ENCODE results near the gene TAMM41.
"Not testable (repeated sequence)": the region's sequence is repeated elsewhere in the genome, so short reads cannot be mapped to it uniquely, and the experiment has no call there.

TAMM41 gene

DNA sequence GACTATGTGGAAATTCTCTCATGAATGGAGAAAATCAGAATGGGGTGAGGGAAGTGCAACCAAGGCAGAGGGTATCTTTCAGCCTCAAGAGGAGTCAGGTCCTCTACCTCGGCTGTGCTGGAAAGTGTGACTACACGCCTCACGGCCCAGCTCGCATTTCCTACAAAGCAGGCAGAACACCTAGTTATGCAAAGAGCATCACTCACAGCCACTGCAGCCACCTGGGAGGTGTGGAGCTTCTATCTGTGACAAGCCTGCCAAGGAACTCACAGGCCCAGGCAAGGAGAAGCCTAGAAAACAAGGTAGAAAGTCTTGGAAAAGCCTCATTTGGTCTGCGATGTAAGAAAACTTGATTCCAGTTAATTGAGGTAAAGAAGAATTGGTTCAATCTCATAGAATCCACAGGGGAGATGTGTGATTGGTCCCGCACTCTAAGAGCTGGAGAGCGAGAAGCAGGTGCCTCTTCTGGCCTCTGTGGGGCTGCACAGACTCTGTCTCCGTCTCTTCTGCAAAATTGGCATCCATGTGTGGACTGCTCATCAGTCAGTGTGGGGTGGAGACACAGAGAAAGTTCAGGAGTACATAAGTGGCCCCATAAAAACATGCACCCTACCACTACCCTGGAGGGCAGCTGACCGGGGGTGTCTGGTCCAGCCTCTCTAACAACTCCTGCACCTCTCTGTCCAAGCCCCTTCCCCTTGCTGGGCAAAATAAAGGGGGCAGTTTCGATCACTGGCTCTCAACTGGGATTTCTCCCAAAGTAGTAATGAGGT, 76.8 kb downstream of the TAMM41 start:
- Histone ChIP-seq H3K36me3 (ENCODE audit: control insufficient read depth, insufficient read depth, low read length) (no peaks in the 10 kb centered on the region), H3K27me3 (ENCODE audit: control insufficient read depth, insufficient read depth, low read length) (no peaks in the 10 kb centered on the region), H3K4me1 (ENCODE audit: control insufficient read depth, insufficient read depth, low read length) (peaks cover 4% of the 10 kb centered on the region), H3K9me3 (ENCODE audit: control insufficient read depth, insufficient read depth, low read length) (no peaks in the 10 kb centered on the region), H3K27ac (ENCODE audit: low read length) (no peak overlapping the region), H3K4me3 (ENCODE audit: low read length) (no peak overlapping the region)
- no peak for DNase-seq (ENCODE audit: low read depth, low spot score)
- WGBS (ENCODE audit: insufficient coverage, insufficient read length): no CpG with 5 or more reads among the region's 10 CpGs

DNA sequence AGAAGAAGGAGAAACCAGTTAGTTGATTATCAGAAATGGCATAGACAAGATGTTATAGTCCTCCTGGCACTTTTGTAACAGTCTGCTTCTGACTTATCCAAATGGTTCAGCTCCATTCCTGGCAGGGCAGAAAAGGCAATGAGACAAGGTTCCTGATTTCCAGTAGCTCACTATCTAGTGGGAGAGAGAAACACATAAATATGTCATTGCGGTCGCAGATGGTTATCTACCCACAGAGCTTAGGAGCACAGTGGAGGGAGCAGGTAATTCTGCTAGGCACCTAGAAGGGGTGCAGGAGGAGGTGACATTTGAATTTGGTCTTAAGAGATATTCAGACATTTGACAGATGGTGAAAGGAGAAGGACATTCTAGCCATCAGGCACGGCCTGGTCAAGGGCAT, 78.1 kb downstream of the TAMM41 start:
- Histone ChIP-seq H3K4me3 (ENCODE audit: low read length) (no peak overlapping the region), H3K27ac (ENCODE audit: low read length) (no peak overlapping the region)
- WGBS (ENCODE audit: insufficient coverage, insufficient read length): no CpG with 5 or more reads among the region's 3 CpGs

DNA sequence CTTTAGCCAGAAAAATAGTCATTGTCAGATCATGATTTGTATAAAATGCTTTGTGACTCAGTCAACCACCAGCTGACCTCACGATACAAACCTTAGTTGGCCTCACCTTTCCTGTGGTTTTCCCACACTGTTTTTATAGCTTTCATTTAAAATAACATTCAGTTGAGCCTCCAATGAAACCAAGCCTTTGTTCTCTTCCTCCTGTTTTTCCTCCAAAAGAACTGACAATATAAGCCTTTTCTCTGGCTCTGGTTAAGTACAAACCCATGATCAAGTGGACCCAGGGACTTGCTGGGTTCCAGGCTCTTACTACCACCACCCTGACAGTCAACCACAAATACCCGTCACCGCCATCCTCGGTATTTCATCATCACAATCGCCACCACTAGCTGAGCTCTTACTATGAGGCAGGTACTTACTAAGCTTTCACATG, 81.7 kb downstream of the TAMM41 start:
- Histone ChIP-seq H3K4me3 (ENCODE audit: low read length) (no peak overlapping the region), H3K4me1 (ENCODE audit: control insufficient read depth, insufficient read depth, low read length) (no peaks in the 10 kb centered on the region), H3K36me3 (ENCODE audit: control insufficient read depth, insufficient read depth, low read length) (no peaks in the 10 kb centered on the region), H3K27ac (ENCODE audit: low read length) (no peak overlapping the region), H3K27me3 (ENCODE audit: control insufficient read depth, insufficient read depth, low read length) (no peaks in the 10 kb centered on the region), H3K9me3 (ENCODE audit: control insufficient read depth, insufficient read depth, low read length) (no peaks in the 10 kb centered on the region)
- WGBS (ENCODE audit: insufficient coverage, insufficient read length): no CpG with 5 or more reads among the region's 5 CpGs
- no peak for DNase-seq (ENCODE audit: low read depth, low spot score)

More for the DNA sequence above, 78.1 kb downstream of the TAMM41 start:
- peaks cover 4% of the 10 kb centered on the region for H3K4me1 ChIP-seq (ENCODE audit: control insufficient read depth, insufficient read depth, low read length)
- no peak for DNase-seq (ENCODE audit: low read depth, low spot score)
- H3K27me3 ChIP-seq (ENCODE audit: control insufficient read depth, insufficient read depth, low read length): no peaks in the 10 kb centered on the region
- no peaks in the 10 kb centered on the region for H3K9me3 ChIP-seq (ENCODE audit: control insufficient read depth, insufficient read depth, low read length)
- no peaks in the 10 kb centered on the region for H3K36me3 ChIP-seq (ENCODE audit: control insufficient read depth, insufficient read depth, low read length)

DNA sequence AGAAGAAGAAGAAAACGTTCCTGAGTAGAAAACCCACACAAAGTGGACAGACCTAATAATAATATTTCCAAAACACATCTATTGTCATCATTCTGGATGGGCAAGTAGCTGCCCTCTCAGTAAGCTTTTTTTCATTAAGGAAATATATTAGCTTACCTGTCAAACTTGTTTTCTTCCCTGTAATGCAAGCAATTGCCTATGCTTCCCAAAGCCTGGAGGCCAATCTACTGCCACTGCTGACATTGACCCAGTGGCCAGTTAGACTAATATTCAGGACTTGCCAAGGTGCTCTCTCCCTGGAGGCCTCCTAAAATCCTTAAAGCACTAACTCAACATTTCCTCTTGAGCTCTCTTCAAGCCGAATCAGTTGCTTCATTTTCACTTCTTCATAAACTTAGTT, 86.7 kb downstream of the TAMM41 start:
- Histone ChIP-seq H3K27ac (ENCODE audit: low read length) (no peak overlapping the region), H3K4me3 (ENCODE audit: low read length) (no peak overlapping the region), H3K27me3 (ENCODE audit: control insufficient read depth, insufficient read depth, low read length) (no peaks in the 10 kb centered on the region), H3K4me1 (ENCODE audit: control insufficient read depth, insufficient read depth, low read length) (no peaks in the 10 kb centered on the region), H3K9me3 (ENCODE audit: control insufficient read depth, insufficient read depth, low read length) (no peaks in the 10 kb centered on the region), H3K36me3 (ENCODE audit: control insufficient read depth, insufficient read depth, low read length) (no peaks in the 10 kb centered on the region)
- no peak for DNase-seq (ENCODE audit: low read depth, low spot score)
- WGBS (ENCODE audit: insufficient coverage, insufficient read length): no CpG with 5 or more reads among the region's 2 CpGs

DNA sequence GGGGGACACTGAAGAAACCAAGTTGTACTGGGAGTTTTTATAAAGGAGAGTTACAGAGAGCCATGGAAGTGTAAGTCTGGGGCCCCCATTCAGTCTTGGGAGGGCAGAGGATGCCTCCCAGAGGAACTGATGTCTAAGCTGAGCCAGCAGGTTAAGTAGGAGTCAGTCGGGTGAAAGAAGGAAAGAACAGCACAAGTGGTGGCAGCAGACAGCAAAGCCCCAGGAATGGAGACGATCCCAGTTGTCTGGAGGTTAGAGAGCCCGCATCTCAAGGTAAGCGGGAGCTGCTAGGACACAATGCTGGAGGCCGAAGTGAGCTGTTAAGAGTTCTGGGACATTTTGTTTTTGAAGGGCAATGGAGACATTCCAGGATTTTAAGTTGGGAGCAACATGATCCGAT, 88.8 kb downstream of the TAMM41 start:
- Histone ChIP-seq H3K36me3 (ENCODE audit: control insufficient read depth, insufficient read depth, low read length) (no peaks in the 10 kb centered on the region), H3K9me3 (ENCODE audit: control insufficient read depth, insufficient read depth, low read length) (no peaks in the 10 kb centered on the region), H3K4me3 (ENCODE audit: low read length) (no peak overlapping the region), H3K4me1 (ENCODE audit: control insufficient read depth, insufficient read depth, low read length) (no peaks in the 10 kb centered on the region), H3K27ac (ENCODE audit: low read length) (no peak overlapping the region), H3K27me3 (ENCODE audit: control insufficient read depth, insufficient read depth, low read length) (no peaks in the 10 kb centered on the region)
- WGBS (ENCODE audit: insufficient coverage, insufficient read length): no CpG with 5 or more reads among the region's 6 CpGs
- no peak for DNase-seq (ENCODE audit: low read depth, low spot score)

DNA sequence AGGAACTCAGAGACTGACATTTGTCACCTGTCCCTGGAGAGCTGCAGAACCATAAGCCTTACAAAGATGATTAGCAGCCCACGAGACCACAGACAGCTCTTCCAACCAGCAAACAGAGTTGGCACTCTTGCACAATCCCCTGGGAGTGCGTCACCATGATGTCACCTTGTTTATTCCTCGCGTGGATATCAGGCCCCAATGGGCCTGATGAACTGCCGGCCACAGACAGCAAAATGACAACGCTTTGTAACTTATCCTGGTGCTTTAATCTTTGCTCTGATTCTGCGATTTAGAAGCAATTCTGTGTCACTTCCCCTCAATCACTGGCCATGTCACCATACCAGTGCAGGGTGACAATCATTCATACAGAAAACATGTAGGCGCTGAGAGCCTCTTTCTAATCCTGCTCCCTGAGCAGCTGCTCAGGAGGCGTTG, 89.2 kb downstream of the TAMM41 start:
- Histone ChIP-seq H3K4me1 (ENCODE audit: control insufficient read depth, insufficient read depth, low read length) (no peaks in the 10 kb centered on the region), H3K27me3 (ENCODE audit: control insufficient read depth, insufficient read depth, low read length) (no peaks in the 10 kb centered on the region), H3K36me3 (ENCODE audit: control insufficient read depth, insufficient read depth, low read length) (no peaks in the 10 kb centered on the region), H3K4me3 (ENCODE audit: low read length) (no peak overlapping the region), H3K27ac (ENCODE audit: low read length) (no peak overlapping the region), H3K9me3 (ENCODE audit: control insufficient read depth, insufficient read depth, low read length) (no peaks in the 10 kb centered on the region)
- no peak for DNase-seq (ENCODE audit: low read depth, low spot score)
- no CpG with 5 or more reads among the region's 9 CpGs for WGBS (ENCODE audit: insufficient coverage, insufficient read length)

DNA sequence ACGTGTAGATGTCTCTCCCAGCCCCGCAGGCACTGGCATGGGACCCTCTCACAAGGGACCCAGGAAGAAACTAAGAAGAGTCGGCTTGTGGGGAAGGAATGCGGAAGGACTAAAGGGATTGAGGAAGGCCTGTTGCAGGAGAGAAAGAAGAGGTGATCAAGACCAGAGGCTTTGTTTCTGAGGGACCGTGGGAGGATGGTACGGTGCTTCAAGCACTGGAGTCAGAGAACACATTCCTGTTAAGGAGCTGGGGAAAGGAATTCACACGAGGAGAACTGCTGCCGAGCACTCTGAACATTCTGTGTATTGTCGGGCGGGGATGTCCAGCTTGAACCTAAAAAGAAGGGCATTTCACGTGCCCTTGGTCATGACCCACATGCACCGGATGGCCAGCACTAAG, 91.4 kb downstream of the TAMM41 start:
- WGBS (ENCODE audit: insufficient coverage, insufficient read length): no CpG with 5 or more reads among the region's 12 CpGs
- Histone ChIP-seq H3K4me3 (ENCODE audit: low read length) (no peak overlapping the region), H3K27ac (ENCODE audit: low read length) (no peak overlapping the region), H3K36me3 (ENCODE audit: control insufficient read depth, insufficient read depth, low read length) (no peaks in the 10 kb centered on the region), H3K4me1 (ENCODE audit: control insufficient read depth, insufficient read depth, low read length) (no peaks in the 10 kb centered on the region), H3K27me3 (ENCODE audit: control insufficient read depth, insufficient read depth, low read length) (no peaks in the 10 kb centered on the region), H3K9me3 (ENCODE audit: control insufficient read depth, insufficient read depth, low read length) (no peaks in the 10 kb centered on the region)
- DNase-seq (ENCODE audit: low read depth, low spot score): no peak

DNA sequence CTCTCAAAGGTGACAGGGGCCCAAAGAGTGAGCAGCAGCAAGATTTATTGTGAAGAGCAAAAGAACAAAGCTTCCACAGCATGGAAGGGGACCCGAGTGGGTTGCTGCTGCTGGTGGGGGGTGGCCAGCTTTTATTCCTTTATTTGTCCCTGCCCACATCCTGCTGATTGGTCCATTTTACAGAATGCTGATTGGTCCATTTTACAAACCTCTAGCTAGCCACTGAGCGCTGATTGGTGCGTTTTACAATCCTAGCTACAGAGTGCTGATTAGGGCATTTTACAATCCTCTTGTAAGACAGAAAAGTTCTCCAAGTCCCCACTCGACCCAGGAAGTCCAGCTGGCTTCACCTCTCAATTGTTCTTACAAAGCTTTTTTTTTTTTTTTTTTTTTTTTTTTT, 94.4 kb downstream of the TAMM41 start:
- not testable (repeated sequence) for H3K9me3 ChIP-seq (ENCODE audit: control insufficient read depth, insufficient read depth, low read length); H3K27me3 ChIP-seq (ENCODE audit: control insufficient read depth, insufficient read depth, low read length); H3K4me3 ChIP-seq (ENCODE audit: low read length); H3K27ac ChIP-seq (ENCODE audit: low read length); H3K36me3 ChIP-seq (ENCODE audit: control insufficient read depth, insufficient read depth, low read length); DNase-seq (ENCODE audit: low read depth, low spot score); H3K4me1 ChIP-seq (ENCODE audit: control insufficient read depth, insufficient read depth, low read length)
- no CpG with 5 or more reads among the region's 4 CpGs for WGBS (ENCODE audit: insufficient coverage, insufficient read length)

DNA sequence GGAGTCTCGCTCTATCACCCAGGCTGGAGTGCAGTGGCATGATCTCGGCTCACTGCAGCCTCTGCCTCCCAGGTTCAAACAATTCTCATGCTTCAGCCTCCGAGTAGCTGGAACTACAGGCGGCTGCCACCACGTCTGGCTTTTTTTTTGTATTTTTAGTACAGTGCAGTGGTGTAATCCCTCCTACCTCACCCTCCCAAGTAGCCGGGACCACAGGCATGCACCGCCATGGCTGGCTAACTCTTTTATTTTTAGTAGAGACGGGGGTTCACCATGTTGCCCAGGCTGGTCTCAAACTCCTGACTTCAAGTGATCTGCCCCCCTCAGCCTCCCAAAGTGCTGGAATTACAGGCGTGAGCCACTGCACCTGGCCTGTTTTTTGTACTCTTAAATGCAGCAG, 98.4 kb downstream of the TAMM41 start:
- not testable (repeated sequence) for H3K27ac ChIP-seq (ENCODE audit: low read length); H3K4me3 ChIP-seq (ENCODE audit: low read length); H3K27me3 ChIP-seq (ENCODE audit: control insufficient read depth, insufficient read depth, low read length); H3K36me3 ChIP-seq (ENCODE audit: control insufficient read depth, insufficient read depth, low read length); H3K4me1 ChIP-seq (ENCODE audit: control insufficient read depth, insufficient read depth, low read length); H3K9me3 ChIP-seq (ENCODE audit: control insufficient read depth, insufficient read depth, low read length); DNase-seq (ENCODE audit: low read depth, low spot score)
- WGBS (ENCODE audit: insufficient coverage, insufficient read length): no CpG with 5 or more reads among the region's 9 CpGs
